Left renal cortex interstitium (tissue), 4 donors: ENCODE measurements around the gene LRRC63. TPM values are rescaled to one million over a fixed set of nuclear protein-coding genes. Genes with fewer than 3 reads are reported as not detected.
"Not testable (repeated sequence)": the region's sequence is repeated elsewhere in the genome, so short reads cannot be mapped to it uniquely, and the experiment has no call there.

Source experiments
- DNase-seq, 4 donors: peaks; one replicate each; pipeline ENCODE4 v3.0.0-alpha.2; 2013; ENCODE audit warnings: low read depth in 4 of 4, low spot score in 2 of 4, missing footprints in 1 of 4
- polyA plus RNA-seq, 4 donors: library from polyadenylated mRNA; unstranded; fragments of 120-200 nt; gene quantifications; one replicate each; pipeline ENCODE4 v1.2.1, GENCODE V29; 2013; ENCODE audit not compliant: insufficient read length in 4 of 4

The LRRC63 gene
- polyA plus RNA-seq, 4 donors = 0.16 to 0.24 (median 0.18) TPM; not detected in 1

DNA sequence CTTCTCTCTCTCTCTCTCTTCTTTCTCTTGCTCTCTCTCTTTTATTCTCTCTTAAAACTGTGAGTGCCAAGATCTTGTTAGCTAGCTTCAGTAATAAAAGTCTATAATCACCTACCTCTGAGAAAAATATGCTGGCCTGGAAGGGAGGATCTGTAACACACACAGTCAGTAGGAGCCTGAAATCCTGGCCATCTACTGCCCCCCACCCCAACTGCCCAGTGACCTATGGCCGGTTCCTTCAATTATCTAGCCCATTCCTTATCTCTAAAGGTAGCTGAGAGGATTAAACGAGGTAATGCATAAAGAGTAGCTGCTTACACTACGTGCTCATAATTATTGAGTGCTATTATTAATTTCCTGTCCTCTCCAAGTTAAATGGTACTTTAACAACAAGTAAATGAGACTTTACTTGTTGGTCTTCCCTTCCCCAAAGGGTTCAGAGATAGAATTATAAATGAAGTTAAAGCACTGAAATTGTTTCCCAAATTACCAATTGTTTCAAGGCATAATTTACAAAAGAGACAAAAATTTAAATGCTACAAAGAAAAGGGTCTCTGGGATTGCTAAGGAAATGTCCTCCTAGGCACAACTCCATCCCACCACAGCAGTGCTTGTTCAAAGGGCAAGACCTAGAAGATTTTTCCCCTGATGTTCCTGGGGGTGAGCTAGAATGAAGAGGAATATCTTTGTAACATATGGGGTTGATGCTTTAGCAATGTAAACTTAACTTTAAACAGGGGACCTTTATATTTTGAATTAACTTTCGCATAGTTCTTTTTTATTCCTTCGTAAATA, 31.6 kb upstream of the LRRC63 start:
- DNase-seq = no peak

- no peak for DNase-seq
Measured at GRCh38 chr13:46181377-46181839, 30.3 kb upstream of the LRRC63 start.

- DNase-seq = no peak
Measured at GRCh38 chr13:46181840-46182490, 29.8 kb upstream of the LRRC63 start, which contains the start of gene LCP1. LCP1 (minus strand) TSS chr13:46182177; CDS start chr13:46159662, 22,515 bp downstream.

DNA sequence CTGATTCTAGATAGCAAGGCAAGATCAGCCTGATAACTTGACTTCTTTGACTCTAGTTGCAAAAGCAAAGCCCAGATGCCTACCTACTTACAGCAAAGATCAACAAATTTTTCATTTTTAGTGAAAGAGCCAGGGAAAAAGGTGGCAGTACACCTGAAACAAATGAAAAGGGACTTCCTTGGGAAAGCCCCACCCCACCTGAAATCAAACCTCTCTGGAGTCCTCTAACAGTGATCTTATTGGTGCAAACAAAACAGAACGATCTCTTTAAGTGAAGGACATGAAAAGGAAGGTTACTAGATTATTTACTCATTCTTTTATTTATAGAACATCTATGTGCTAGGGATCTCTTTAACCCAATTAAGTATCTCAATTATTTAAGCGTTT, 29.2 kb upstream of the LRRC63 start:
- no peak for DNase-seq

GRCh38 chr13:46183018-46183946, 28.4 kb upstream of the LRRC63 start:
- DNase-seq = no peak

DNA sequence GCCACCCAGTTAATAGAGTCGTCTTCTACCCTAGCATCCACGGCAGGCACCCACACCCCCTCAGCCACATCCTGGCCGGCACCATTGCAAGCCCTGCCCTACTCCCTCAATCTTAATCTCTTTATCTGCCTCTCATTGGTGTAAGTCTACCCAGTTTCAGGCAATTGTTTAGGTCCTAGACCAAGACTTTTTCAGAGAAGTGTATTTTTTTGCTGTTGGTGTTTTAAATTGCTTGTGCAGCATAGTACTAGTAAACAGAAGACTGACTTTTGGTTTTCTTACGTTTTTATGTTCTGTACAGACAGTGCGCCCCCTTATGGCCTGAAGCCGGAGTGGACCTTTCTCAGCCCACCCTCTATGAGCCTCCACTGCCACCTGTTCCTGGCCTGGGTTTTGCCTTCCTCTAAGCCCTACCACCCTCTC, 27.4 kb upstream of the LRRC63 start:
- DNase-seq = no peak

GRCh38 chr13:46185634-46186033, 26.1 kb upstream of the LRRC63 start:
- no peak for DNase-seq

- no peak for DNase-seq
Measured at GRCh38 chr13:46192412-46192811, 19.3 kb upstream of the LRRC63 start.

GRCh38 chr13:46195016-46195415, 16.7 kb upstream of the LRRC63 start:
- DNase-seq = no peak

GRCh38 chr13:46197299-46198048, 14.3 kb upstream of the LRRC63 start:
- DNase-seq = no peak

GRCh38 chr13:46198696-46199193, 13.0 kb upstream of the LRRC63 start:
- DNase-seq = no peak

DNA sequence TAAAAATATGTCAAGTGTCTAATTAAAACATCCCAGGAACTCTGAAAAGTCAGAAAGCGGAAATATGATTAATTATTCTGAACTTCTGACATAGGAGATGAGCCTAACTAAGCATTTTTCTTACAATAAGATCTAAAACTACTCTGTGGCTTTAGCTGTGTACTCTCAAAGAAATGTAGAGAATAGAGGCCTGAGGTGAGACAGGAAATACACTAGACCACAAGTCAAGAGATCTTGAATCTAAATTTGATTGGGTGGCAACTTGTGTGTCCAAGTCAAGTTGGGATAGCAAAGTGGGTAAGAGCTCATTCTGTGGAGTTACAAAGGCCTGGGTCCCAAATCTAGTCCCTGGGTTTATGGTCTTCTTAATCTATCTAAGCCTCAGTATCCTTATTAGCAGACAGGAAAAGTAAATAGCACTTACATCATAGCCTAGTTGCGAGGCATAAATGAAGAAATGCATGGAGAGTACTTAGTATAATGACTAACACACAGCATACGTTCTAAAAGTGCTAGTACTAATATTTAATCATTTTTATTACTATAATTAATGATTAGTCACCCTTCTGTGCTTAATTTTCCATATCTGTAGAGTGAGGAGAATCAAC, 9.4 kb upstream of the LRRC63 start:
- DNase-seq = no peak

DNA sequence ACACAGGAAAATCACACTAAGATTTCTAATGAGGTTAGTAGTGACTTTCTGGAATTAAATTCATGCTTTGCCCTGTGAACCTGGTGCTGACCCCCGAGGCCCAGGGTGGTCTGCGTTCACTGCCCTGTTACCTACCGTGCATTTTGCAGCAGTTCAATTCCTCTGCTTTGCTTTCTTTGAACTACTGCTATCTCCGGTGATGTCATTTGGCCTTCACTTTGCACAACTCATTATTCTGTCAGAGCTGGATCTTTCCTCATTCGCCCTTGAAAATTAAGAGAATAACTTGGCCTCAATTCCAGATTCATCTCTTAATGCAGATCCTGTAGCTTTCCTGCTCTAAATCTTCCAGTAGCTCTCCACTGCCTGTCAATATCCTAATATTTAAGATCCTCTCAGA, 8.8 kb upstream of the LRRC63 start:
- no peak for DNase-seq

DNA sequence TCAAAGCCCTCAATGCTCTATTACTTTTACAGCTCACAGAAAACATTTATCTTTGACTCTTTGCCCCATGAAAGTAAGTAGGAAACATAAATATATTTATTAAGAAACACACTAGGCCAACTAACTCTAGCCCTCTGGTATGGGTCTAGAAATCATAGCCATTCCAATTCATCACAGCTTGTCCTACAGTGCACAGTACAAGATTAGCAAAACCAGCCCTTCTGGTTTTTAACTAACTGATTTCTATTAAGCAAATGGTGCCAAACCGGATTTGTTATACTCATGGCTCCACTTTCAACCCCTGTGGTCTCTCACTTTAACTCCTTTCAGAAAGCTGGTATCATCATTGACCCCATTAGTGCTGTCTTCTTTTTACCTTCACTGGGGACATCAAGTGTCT, 5.6 kb upstream of the LRRC63 start:
- no peak for DNase-seq

DNA sequence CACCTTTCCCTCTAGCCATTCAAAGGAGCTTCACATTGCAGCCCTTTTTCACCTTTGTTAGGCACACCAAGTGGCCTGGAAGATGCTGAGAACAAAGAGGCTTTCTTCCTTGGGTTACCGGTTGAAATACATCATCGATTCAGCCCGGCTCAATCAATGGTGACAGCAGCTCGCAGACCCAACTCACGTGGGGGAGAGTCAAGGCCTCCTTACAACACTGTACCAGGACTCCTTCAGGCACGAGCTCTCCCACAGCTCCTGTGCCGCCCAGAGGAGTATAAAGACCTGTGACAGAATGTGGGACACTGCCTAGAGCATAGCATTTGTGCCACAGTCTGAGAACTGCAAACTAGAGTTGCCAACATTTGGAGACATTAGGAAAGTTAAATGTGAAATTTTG, 3.9 kb upstream of the LRRC63 start:
- no peak for DNase-seq

GRCh38 chr13:46210362-46211083, 1.2 kb upstream of the LRRC63 start:
- no peak for DNase-seq

DNA sequence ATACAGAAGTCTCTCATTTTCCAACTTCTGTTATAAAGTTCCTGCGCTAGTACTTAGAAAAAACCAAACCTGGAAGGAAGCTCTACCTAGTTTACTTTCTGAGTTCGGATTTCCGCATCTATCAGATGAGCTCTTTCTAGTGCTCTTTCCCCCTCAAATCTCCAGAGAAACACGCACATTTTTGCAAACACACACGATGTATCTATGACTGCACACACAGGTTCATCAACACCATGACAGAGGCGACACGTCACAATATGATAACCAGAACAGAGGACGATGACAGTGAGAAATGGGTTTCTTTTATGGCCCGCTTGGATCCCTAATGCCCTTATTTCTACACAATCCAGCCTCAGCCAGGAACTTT, 629 bp upstream of the LRRC63 start:
- DNase-seq = no peak

GRCh38 chr13:46213242-46213641, 1.5 kb downstream of the LRRC63 start:
- DNase-seq = no peak

DNA sequence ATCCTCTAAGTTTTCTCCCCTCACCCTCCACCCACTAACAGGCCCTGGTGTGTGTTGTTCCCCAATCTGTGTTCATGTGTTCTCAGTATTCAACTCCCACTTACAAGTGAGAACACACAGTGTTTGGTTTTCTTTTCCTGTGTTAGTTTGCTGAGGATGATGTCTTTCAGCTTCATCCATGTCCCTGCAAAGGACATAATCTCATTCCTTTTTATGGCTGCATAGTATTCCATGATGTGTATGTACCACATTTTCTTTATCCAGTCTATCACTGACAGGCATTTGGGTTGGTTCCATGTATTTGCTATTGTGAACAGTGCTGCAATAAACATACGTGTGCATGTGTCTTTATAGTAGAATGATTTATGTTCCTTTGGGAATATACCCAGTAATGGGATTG, 3.0 kb downstream of the LRRC63 start:
- DNase-seq = not testable (repeated sequence)
